ENCODE data around the gene SLIT3.

Gene SLIT3

GRCh38 chr5:169301386-169301934 lies 521 bp upstream of the SLIT3 start:
- no peak for DNase-seq (ENCODE audit: low read depth)
- H3K4me3 ChIP-seq (ENCODE audit: low read depth, low read length), result no peak overlapping the region
- TF ChIP-seq, protein P1, sequence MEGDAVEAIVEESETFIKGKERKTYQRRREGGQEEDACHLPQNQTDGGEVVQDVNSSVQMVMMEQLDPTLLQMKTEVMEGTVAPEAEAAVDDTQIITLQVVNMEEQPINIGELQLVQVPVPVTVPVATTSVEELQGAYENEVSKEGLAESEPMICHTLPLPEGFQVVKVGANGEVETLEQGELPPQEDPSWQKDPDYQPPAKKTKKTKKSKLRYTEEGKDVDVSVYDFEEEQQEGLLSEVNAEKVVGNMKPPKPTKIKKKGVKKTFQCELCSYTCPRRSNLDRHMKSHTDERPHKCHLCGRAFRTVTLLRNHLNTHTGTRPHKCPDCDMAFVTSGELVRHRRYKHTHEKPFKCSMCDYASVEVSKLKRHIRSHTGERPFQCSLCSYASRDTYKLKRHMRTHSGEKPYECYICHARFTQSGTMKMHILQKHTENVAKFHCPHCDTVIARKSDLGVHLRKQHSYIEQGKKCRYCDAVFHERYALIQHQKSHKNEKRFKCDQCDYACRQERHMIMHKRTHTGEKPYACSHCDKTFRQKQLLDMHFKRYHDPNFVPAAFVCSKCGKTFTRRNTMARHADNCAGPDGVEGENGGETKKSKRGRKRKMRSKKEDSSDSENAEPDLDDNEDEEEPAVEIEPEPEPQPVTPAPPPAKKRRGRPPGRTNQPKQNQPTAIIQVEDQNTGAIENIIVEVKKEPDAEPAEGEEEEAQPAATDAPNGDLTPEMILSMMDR (IDR thresholded peaks at IDR 0.05; ENCODE audit: insufficient read depth, low read depth, low read length, missing control alignments), result no peak

- H3K4me3 ChIP-seq (ENCODE audit: low read depth, low read length), result no peak overlapping the region
- no peak for DNase-seq (ENCODE audit: low read depth)
- TF ChIP-seq, protein P1 (IDR thresholded peaks at IDR 0.05; ENCODE audit: insufficient read depth, low read depth, low read length, missing control alignments), result no peak
Measured at GRCh38 chr5:169299663-169300467, 1.1 kb downstream of the SLIT3 start.

DNA sequence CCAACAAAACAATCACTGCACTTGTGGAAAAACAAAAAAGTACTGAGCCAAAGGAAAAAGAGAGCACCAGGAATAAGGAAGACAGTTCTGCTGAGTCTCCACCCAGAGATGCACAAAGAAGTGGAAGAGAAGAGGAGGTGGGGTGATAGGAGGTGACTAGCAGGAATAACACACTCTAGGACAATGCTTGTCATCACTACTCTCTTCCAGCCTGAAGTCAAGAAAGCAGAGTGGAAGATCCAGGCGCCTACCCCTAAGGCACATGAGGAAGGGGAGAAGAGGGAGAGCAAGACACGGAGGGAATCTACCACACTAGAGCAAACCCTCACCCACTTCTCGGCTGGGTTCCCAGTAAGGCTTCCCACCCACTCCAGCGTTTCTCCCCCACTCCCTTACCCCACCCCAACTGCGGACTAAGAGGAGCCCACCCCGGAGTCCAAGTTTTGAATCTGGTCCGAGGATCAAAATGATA lies 1.7 kb downstream of the SLIT3 start:
- DNase-seq (ENCODE audit: low read depth), result no peak
- TF ChIP-seq, protein P1 (IDR thresholded peaks at IDR 0.05; ENCODE audit: insufficient read depth, low read depth, low read length, missing control alignments), result no peak
- no peak overlapping the region for H3K4me3 ChIP-seq (ENCODE audit: low read depth, low read length)

GRCh38 chr5:169298193-169298592 lies 2.7 kb downstream of the SLIT3 start:
- TF ChIP-seq, protein P1 (IDR thresholded peaks at IDR 0.05; ENCODE audit: insufficient read depth, low read depth, low read length, missing control alignments), result no peak
- no peak overlapping the region for H3K4me3 ChIP-seq (ENCODE audit: low read depth, low read length)
- DNase-seq (ENCODE audit: low read depth), result no peak

- no peak for DNase-seq (ENCODE audit: low read depth)
- H3K4me3 ChIP-seq (ENCODE audit: low read depth, low read length), result no peak overlapping the region
- TF ChIP-seq, protein P1 (IDR thresholded peaks at IDR 0.05; ENCODE audit: insufficient read depth, low read depth, low read length, missing control alignments), result no peak
Measured at GRCh38 chr5:169296419-169297143, 4.4 kb downstream of the SLIT3 start.

GRCh38 chr5:169295306-169295705 lies 5.6 kb downstream of the SLIT3 start:
- TF ChIP-seq, protein P1 (IDR thresholded peaks at IDR 0.05; ENCODE audit: insufficient read depth, low read depth, low read length, missing control alignments), result no peak
- H3K4me3 ChIP-seq (ENCODE audit: low read depth, low read length), result no peak overlapping the region
- no peak for DNase-seq (ENCODE audit: low read depth)

All from GM12865 (cell line).